ENCODE measurements around the gene BTAF1.

Gene BTAF1

GRCh38 chr10:91908337-91909116 lies 15.0 kb upstream of the BTAF1 start:
- DNase-seq = peak; percentile 88

- DNase-seq = peak; percentile 60
Measured at GRCh38 chr10:91909117-91909677, 14.4 kb upstream of the BTAF1 start, which contains the start of gene FGFBP3. Gene FGFBP3 (minus strand): TSS chr10:91909486. CDS start chr10:91908969, 517 bp downstream.

GRCh38 chr10:91910467-91910866 lies 13.1 kb upstream of the BTAF1 start:
- no peak for DNase-seq

GRCh38 chr10:91919651-91920050 lies 3.9 kb upstream of the BTAF1 start:
- DNase-seq = no peak

GRCh38 chr10:91924212-91925021 lies 847 bp downstream of the BTAF1 start:
- no peak for DNase-seq

- no peak for DNase-seq
Measured at GRCh38 chr10:91925022-91925320, 1.4 kb downstream of the BTAF1 start.

- DNase-seq = no peak
Measured at GRCh38 chr10:91930939-91931338, 7.4 kb downstream of the BTAF1 start.

- DNase-seq = no peak
Measured at GRCh38 chr10:91931526-91932190, 8.1 kb downstream of the BTAF1 start.

GRCh38 chr10:91932737-91933136 lies 9.2 kb downstream of the BTAF1 start:
- no peak for DNase-seq

GRCh38 chr10:91935886-91936285 lies 12.3 kb downstream of the BTAF1 start:
- DNase-seq = no peak

- DNase-seq = no peak
Measured at GRCh38 chr10:91939653-91940052, 16.1 kb downstream of the BTAF1 start.

- DNase-seq = no peak
Measured at GRCh38 chr10:91941426-91941825, 17.9 kb downstream of the BTAF1 start.

- DNase-seq = no peak
Measured at GRCh38 chr10:91944880-91945630, 21.5 kb downstream of the BTAF1 start.

GRCh38 chr10:91953600-91954160 lies 30.1 kb downstream of the BTAF1 start:
- DNase-seq = no peak

GRCh38 chr10:91955114-91955513 lies 31.5 kb downstream of the BTAF1 start:
- no peak for DNase-seq

- no peak for DNase-seq
Measured at GRCh38 chr10:91957091-91957490, 33.5 kb downstream of the BTAF1 start.

- no peak for DNase-seq
Measured at GRCh38 chr10:91969297-91969696, 45.7 kb downstream of the BTAF1 start.

GRCh38 chr10:91974960-91975359 lies 51.4 kb downstream of the BTAF1 start:
- DNase-seq = no peak

GRCh38 chr10:91975438-91975837 lies 51.9 kb downstream of the BTAF1 start:
- DNase-seq = no peak

- DNase-seq = no peak
Measured at GRCh38 chr10:91976317-91977051, 52.9 kb downstream of the BTAF1 start.

- DNase-seq = no peak
Measured at GRCh38 chr10:91977491-91977890, 53.9 kb downstream of the BTAF1 start.

- DNase-seq = no peak
Measured at GRCh38 chr10:91978585-91978984, 55.0 kb downstream of the BTAF1 start.
